ENCODE results near the gene MAPT. TPM values are rescaled to one million over a fixed set of nuclear protein-coding genes. Genes with fewer than 3 reads are reported as not detected.

MAPT gene
- total RNA-seq, 1 donor from 2014 or later = 2.1 TPM

GRCh38 chr17:45979137-45979536 lies 84.8 kb downstream of the MAPT start:
- FAIRE-seq = no peak
- Histone ChIP-seq H3K79me2 (ENCODE audit: insufficient read depth, low read length) (no peaks in the 10 kb centered on the region), H3K4me2 (ENCODE audit: low read length) (no peak overlapping the region), H3K4me3 (ENCODE audit: insufficient read depth, low read depth, low read length) (no peak overlapping the region), H3K36me3 (ENCODE audit: insufficient read depth, low read length) (no peaks in the 10 kb centered on the region), H3K9ac (ENCODE audit: low read length) (no peak overlapping the region), H3K9me3 (ENCODE audit: insufficient read depth, low read depth, low read length) (no peaks in the 10 kb centered on the region), H3K4me1 (ENCODE audit: insufficient read depth, low read length) (no peaks in the 10 kb centered on the region), H2AFZ (ENCODE audit: low read depth, low read length) (no peak overlapping the region), H4K20me1 (ENCODE audit: insufficient read depth, low read length) (no peaks in the 10 kb centered on the region), H3K27ac (ENCODE audit: low read depth, low read length) (no peak overlapping the region), H3K27me3 (ENCODE audit: insufficient read depth, low read length) (peaks cover under 1% of the 10 kb centered on the region)
- DNase-seq (ENCODE audit: low read depth) = no peak
- H3K4me1 Mint-ChIP-seq (ENCODE audit: low read depth, unreplicated experiment) = peaks cover 19% of the 10 kb centered on the region
- H3K27ac Mint-ChIP-seq (ENCODE audit: unreplicated experiment) = no peak overlapping the region
- H3K27me3 Mint-ChIP-seq (ENCODE audit: low read depth, unreplicated experiment) = peaks cover 15% of the 10 kb centered on the region
- H3K36me3 Mint-ChIP-seq (ENCODE audit: low read depth, unreplicated experiment) = no peaks in the 10 kb centered on the region
- TF ChIP-seq CTCF (IDR thresholded peaks at IDR 0.05; ENCODE audit: insufficient read depth, low read depth, low read length) (no peak), EZH2 (IDR thresholded peaks at IDR 0.05; ENCODE audit: insufficient read depth, low read length) (no peak)
- H3K9me3 Mint-ChIP-seq (ENCODE audit: unreplicated experiment) = no peaks in the 10 kb centered on the region
- no peak overlapping the region for H3K4me3 Mint-ChIP-seq (ENCODE audit: unreplicated experiment)

- Histone ChIP-seq H3K4me1 (ENCODE audit: insufficient read depth, low read length) (no peaks in the 10 kb centered on the region), H3K27me3 (ENCODE audit: insufficient read depth, low read length) (no peaks in the 10 kb centered on the region), H3K4me3 (ENCODE audit: insufficient read depth, low read depth, low read length) (no peak overlapping the region), H3K27ac (ENCODE audit: low read depth, low read length) (no peak overlapping the region), H3K79me2 (ENCODE audit: insufficient read depth, low read length) (no peaks in the 10 kb centered on the region), H3K9ac (ENCODE audit: low read length) (no peak overlapping the region), H2AFZ (ENCODE audit: low read depth, low read length) (no peak overlapping the region), H3K9me3 (ENCODE audit: insufficient read depth, low read depth, low read length) (no peaks in the 10 kb centered on the region), H3K36me3 (ENCODE audit: insufficient read depth, low read length) (no peaks in the 10 kb centered on the region), H3K4me2 (ENCODE audit: low read length) (no peak overlapping the region), H4K20me1 (ENCODE audit: insufficient read depth, low read length) (no peaks in the 10 kb centered on the region)
- Mint-ChIP-seq H3K27me3 (ENCODE audit: low read depth, unreplicated experiment) (peaks cover 21% of the 10 kb centered on the region), H3K4me3 (ENCODE audit: unreplicated experiment) (no peak overlapping the region), H3K9me3 (ENCODE audit: unreplicated experiment) (no peaks in the 10 kb centered on the region), H3K36me3 (ENCODE audit: low read depth, unreplicated experiment) (no peaks in the 10 kb centered on the region), H3K27ac (ENCODE audit: unreplicated experiment) (no peak overlapping the region), H3K4me1 (ENCODE audit: low read depth, unreplicated experiment) (peaks cover 19% of the 10 kb centered on the region)
- TF ChIP-seq EZH2 (IDR thresholded peaks at IDR 0.05; ENCODE audit: insufficient read depth, low read length) (no peak), CTCF (IDR thresholded peaks at IDR 0.05; ENCODE audit: insufficient read depth, low read depth, low read length) (no peak)
- FAIRE-seq = no peak
- DNase-seq (ENCODE audit: low read depth) = no peak
Measured at GRCh38 chr17:45980855-45981254, 86.5 kb downstream of the MAPT start.

- H3K9me3 Mint-ChIP-seq (ENCODE audit: unreplicated experiment) = no peaks in the 10 kb centered on the region
- no peak for TF ChIP-seq EZH2 (IDR thresholded peaks at IDR 0.05; ENCODE audit: insufficient read depth, low read length)
- Histone ChIP-seq H3K36me3 (ENCODE audit: insufficient read depth, low read length) (no peaks in the 10 kb centered on the region), H3K79me2 (ENCODE audit: insufficient read depth, low read length) (no peaks in the 10 kb centered on the region), H3K27me3 (ENCODE audit: insufficient read depth, low read length) (no peaks in the 10 kb centered on the region), H2AFZ (ENCODE audit: low read depth, low read length) (no peak overlapping the region), H3K27ac (ENCODE audit: low read depth, low read length) (no peak overlapping the region), H3K4me2 (ENCODE audit: low read length) (no peak overlapping the region), H3K9ac (ENCODE audit: low read length) (no peak overlapping the region), H3K4me3 (ENCODE audit: insufficient read depth, low read depth, low read length) (no peak overlapping the region), H3K9me3 (ENCODE audit: insufficient read depth, low read depth, low read length) (no peaks in the 10 kb centered on the region), H4K20me1 (ENCODE audit: insufficient read depth, low read length) (no peaks in the 10 kb centered on the region), H3K4me1 (ENCODE audit: insufficient read depth, low read length) (no peaks in the 10 kb centered on the region)
- no peaks in the 10 kb centered on the region for H3K36me3 Mint-ChIP-seq (ENCODE audit: low read depth, unreplicated experiment)
- H3K4me3 Mint-ChIP-seq (ENCODE audit: unreplicated experiment) = no peak overlapping the region
- H3K27ac Mint-ChIP-seq (ENCODE audit: unreplicated experiment) = no peak overlapping the region
- FAIRE-seq = no peak
- DNase-seq (ENCODE audit: low read depth) = no peak
- H3K4me1 Mint-ChIP-seq (ENCODE audit: low read depth, unreplicated experiment) = peaks cover 19% of the 10 kb centered on the region
- H3K27me3 Mint-ChIP-seq (ENCODE audit: low read depth, unreplicated experiment) = peaks cover 23% of the 10 kb centered on the region
Measured at GRCh38 chr17:45981306-45981705, 87.0 kb downstream of the MAPT start.

Data from astrocyte (in vitro differentiated cells and primary cell).